H1 (cell line): Measurements from ENCODE around the gene PLA2G10. TPM values are rescaled to one million over a fixed set of nuclear protein-coding genes. Genes with fewer than 3 reads are reported as not detected.

ENCODE experiments used
- CTCF ChIA-PET: fragments of 300-600 bp; sonication (Branson Sonifier 250); formaldehyde crosslinking; loops from one replicate; lab custom pipeline; 2021; ENCODE audit not compliant: partially characterized antibody; lab: Charles Lee
- POLR2A ChIA-PET: fragments of 300-600 bp; sonication (Branson Sonifier 250); formaldehyde crosslinking; loops from one replicate; lab custom pipeline; 2021; ENCODE audit warnings: inconsistent platforms; ENCODE audit not compliant: partially characterized antibody; lab: Charles Lee
- DNase-seq, 2 experiments: peaks; one replicate each; pipeline versions ENCODE4 v3.0.0 to v3.0.0-alpha.2; 2010 to 2022; ENCODE audit warnings: low spot score in 2 of 2, low read depth in 1 of 2, mixed read lengths in 1 of 2
- FAIRE-seq: peaks from 2 replicates; lab custom pipeline; 2011; peaks lifted over from hg19 to GRCh38; lab: Jason Lieb, UNC
- H2AFZ ChIP-seq: 2 replicates; pipeline ENCODE4 v1.8.1; 2012; ENCODE audit warnings: low read length, inconsistent platforms
- H2AK5ac ChIP-seq: 2 replicates; pipeline ENCODE4 v1.6.1; 2013; ENCODE audit warnings: low read depth, low read length
- H2BK120ac ChIP-seq: replicated peaks from 2 replicates; pipeline ENCODE3; 2013; ENCODE audit warnings: low read depth, low read length, inconsistent platforms
- H2BK12ac ChIP-seq: 2 replicates; pipeline ENCODE4 v1.6.1; 2013; ENCODE audit warnings: low read depth, low read length
- H2BK15ac ChIP-seq: 2 replicates; pipeline ENCODE4 v1.6.1; 2013; ENCODE audit warnings: low read length
- H2BK20ac ChIP-seq: 2 replicates; pipeline ENCODE4 v1.6.1; 2013; ENCODE audit warnings: low read length
- H2BK5ac ChIP-seq: 2 replicates; pipeline ENCODE4 v1.6.1; 2013; ENCODE audit warnings: low read depth, low read length
- H3K14ac ChIP-seq: 2 replicates; pipeline ENCODE4 v1.6.1; 2013; ENCODE audit warnings: inconsistent platforms; ENCODE audit not compliant: insufficient read length
- H3K18ac ChIP-seq: 2 replicates; pipeline ENCODE4 v1.6.1; 2013; ENCODE audit warnings: low read length; ENCODE audit errors: extremely low read depth
- H3K23ac ChIP-seq: 2 replicates; pipeline ENCODE4 v1.6.1; 2013; ENCODE audit warnings: inconsistent platforms; ENCODE audit not compliant: insufficient read length
- H3K23me2 ChIP-seq: 2 replicates; pipeline ENCODE4 v1.6.1; 2013; ENCODE audit warnings: low read depth, low read length
- H3K27ac ChIP-seq: 2 replicates; pipeline ENCODE4 v1.6.1; 2011; ENCODE audit warnings: low read depth, low read length, inconsistent platforms
- H3K27me3 ChIP-seq, 4 experiments: replicated peaks in 1 of 4; 1 replicate in 1 of 4; 2 replicates in 3 of 4; pipeline versions ENCODE4 v1.6.1 to v1.8.1; 2011 to 2013; ENCODE audit warnings: low read length in 3 of 4, mild to moderate bottlenecking in 3 of 4, inconsistent platforms in 2 of 4, mixed read lengths in 2 of 4, moderate library complexity in 1 of 4; ENCODE audit not compliant: control insufficient read depth in 3 of 4, insufficient read depth in 3 of 4; ENCODE audit errors: extremely low read depth in 1 of 4
- H3K36me3 ChIP-seq, 4 experiments: 2 replicates each; pipeline versions ENCODE4 v1.6.1 to v1.8.1; 2011 to 2013; ENCODE audit warnings: mild to moderate bottlenecking in 4 of 4, low read length in 3 of 4, moderate library complexity in 2 of 4, control low read depth in 1 of 4, inconsistent platforms in 1 of 4; ENCODE audit not compliant: insufficient read depth in 4 of 4, control insufficient read depth in 2 of 4
- H3K4ac ChIP-seq: replicated peaks from 2 replicates; pipeline ENCODE3; 2013; ENCODE audit warnings: low read length, low read depth, mixed read lengths, inconsistent platforms; ENCODE audit not compliant: insufficient read length
- H3K4me1 ChIP-seq, 4 experiments: replicated peaks in 1 of 4; 1 replicate in 1 of 4; 2 replicates in 3 of 4; pipeline versions ENCODE4 v1.6.1 to v1.8.1; 2011 to 2013; ENCODE audit warnings: low read length in 3 of 4, inconsistent platforms in 2 of 4, mixed read lengths in 1 of 4; ENCODE audit not compliant: insufficient read depth in 4 of 4, control insufficient read depth in 3 of 4
- H3K4me2 ChIP-seq, 2 experiments: 2 replicates each; pipeline versions ENCODE4 v1.6.1 to v1.8.1; 2011 to 2013; ENCODE audit warnings: low read depth in 2 of 2, low read length in 2 of 2, control low read depth in 1 of 2, inconsistent platforms in 1 of 2, mild to moderate bottlenecking in 1 of 2; ENCODE audit not compliant: insufficient read depth in 1 of 2
- H3K4me3 ChIP-seq, 4 experiments: fragments of 200-600, 300-600 bp in 1 of 4; sonication (generic), shearing (Covaris generic), sonication (Bioruptor Twin) in 1 of 4; 2 replicates each; pipeline versions ENCODE4 v1.5.1 to v1.8.1; 2011 to 2016; ENCODE audit warnings: low read length in 4 of 4, low read depth in 3 of 4, control low read depth in 2 of 4, inconsistent platforms in 2 of 4, mild to moderate bottlenecking in 2 of 4, mixed read lengths in 1 of 4, moderate library complexity in 1 of 4; ENCODE audit not compliant: insufficient read depth in 2 of 4; ENCODE audit errors: extremely low read depth in 1 of 4
- H3K56ac ChIP-seq: replicated peaks from 2 replicates; pipeline ENCODE3; 2013; ENCODE audit warnings: low read depth, mild to moderate bottlenecking, mixed read lengths, low read length, inconsistent platforms; ENCODE audit not compliant: insufficient read length
- H3K79me1 ChIP-seq: 2 replicates; pipeline ENCODE4 v1.6.1; 2013; ENCODE audit warnings: low read depth, low read length, control low read depth
- H3K79me2 ChIP-seq, 2 experiments: 2 replicates each; pipeline versions ENCODE4 v1.6.1 to v1.8.1; 2012 to 2013; ENCODE audit warnings: low read length in 2 of 2, mild to moderate bottlenecking in 2 of 2, inconsistent platforms in 1 of 2; ENCODE audit not compliant: insufficient read depth in 2 of 2, control insufficient read depth in 1 of 2
- H3K9ac ChIP-seq, 4 experiments: replicated peaks in 1 of 4; 1 replicate in 1 of 4; 2 replicates in 3 of 4; pipeline versions ENCODE4 v1.6.1 to v1.8.1; 2011 to 2013; ENCODE audit warnings: low read depth in 3 of 4, low read length in 3 of 4, control low read depth in 2 of 4, mild to moderate bottlenecking in 2 of 4, moderate library complexity in 2 of 4, inconsistent platforms in 1 of 4; ENCODE audit errors: extremely low read depth in 1 of 4
- H3K9me3 ChIP-seq, 2 experiments: 2 replicates each; pipeline versions ENCODE4 v1.6.1 to v1.8.1; 2012 to 2013; ENCODE audit warnings: mild to moderate bottlenecking in 2 of 2, moderate library complexity in 2 of 2, control low read depth in 1 of 2, inconsistent platforms in 1 of 2, low read depth in 1 of 2, low read length in 1 of 2, mixed read lengths in 1 of 2; ENCODE audit not compliant: insufficient read depth in 2 of 2
- H4K20me1 ChIP-seq, 2 experiments: replicated peaks in 1 of 2; 2 replicates each; pipeline versions ENCODE3 to v1.8.1; 2011 to 2013; ENCODE audit warnings: inconsistent platforms in 2 of 2, low read length in 2 of 2, mild to moderate bottlenecking in 1 of 2; ENCODE audit not compliant: insufficient read depth in 2 of 2, control insufficient read depth in 1 of 2
- H4K5ac ChIP-seq: 2 replicates; pipeline ENCODE4 v1.6.1; 2013; ENCODE audit warnings: low read length, low read depth, mixed read lengths, inconsistent platforms; ENCODE audit not compliant: insufficient read length
- H4K8ac ChIP-seq: 2 replicates; pipeline ENCODE4 v1.8.0; 2013; ENCODE audit warnings: mild to moderate bottlenecking, moderate library complexity, low read length, inconsistent platforms; ENCODE audit not compliant: insufficient read depth; ENCODE audit errors: extremely low read depth
- H4K91ac ChIP-seq: replicated peaks from 2 replicates; pipeline ENCODE3; 2013; ENCODE audit warnings: low read length, mixed read lengths, inconsistent platforms; ENCODE audit not compliant: insufficient read length
- POLR2AphosphoS5 ChIP-seq: IDR thresholded peaks from 2 replicates; pipeline ENCODE4 v1.6.1; 2011; ENCODE audit warnings: low read depth, low read length
- USF2 ChIP-seq: IDR thresholded peaks from 2 replicates; pipeline ENCODE4 v1.6.1; 2011; ENCODE audit warnings: low read length, improper control_type of control experiment
- WGBS, 2 experiments: shearing (Covaris generic) in 1 of 2; methylation state at CpG; one replicate each; pipeline versions ENCODE4 v1.1.6 to v1.1.7; 2013 to 2015; ENCODE audit warnings: low lambda C conversion rate in 2 of 2, mixed read lengths in 2 of 2, inconsistent platforms in 1 of 2, low coverage in 1 of 2, missing lambda C conversion rate in 1 of 2; ENCODE audit not compliant: insufficient replicate concordance in 2 of 2, insufficient coverage in 1 of 2, insufficient read length in 1 of 2; ENCODE audit errors: extremely low coverage in 1 of 2, missing lambda C conversion rate in 1 of 2; 5-methylcytosine and 5-hydroxymethylcytosine counted together
- polyA plus RNA-seq, 7 experiments: library from polyadenylated mRNA; depleted of rRNA in 3 of 7; stranded (reverse) in 5 of 7; unstranded in 2 of 7; fragments of >200 nt in 5 of 7; fragments of 200-250 nt in 2 of 7; gene quantifications; 1 replicate in 5 of 7; 2 replicates in 1 of 7; 4 replicates in 1 of 7; pipeline versions ENCODE4 v1.2.1 to v1.2.3, GENCODE V29; 2011 to 2013; ENCODE audit warnings: missing spikeins in 2 of 7, mixed read lengths in 2 of 7
- total RNA-seq: library from RNA; stranded (reverse); fragmentation: NEBNext Ultra II Directional; extraction: Animal tissue kit (Norgen Biotek cat#: 25700); gene quantifications from 2 replicates; pipeline ENCODE4 v1.2.1, GENCODE V29; 2021

PLA2G10 gene
- total and polyA plus RNA-seq, 2 of the 8 experiments (the other 6 are each of a cell fraction or from before 2014, with no cell fraction given) = 0.60 to 2.2 TPM

GRCh38 chr16:14649816-14650215 lies 44.3 kb downstream of the PLA2G10 start:
- no peak overlapping the region for H3K27ac ChIP-seq
- H4K8ac ChIP-seq = no peak overlapping the region
- TF ChIP-seq POLR2AphosphoS5 (no peak), USF2 (no peak)
- TF ChIP-seq, all 59 proteins: peak for 0
- Histone ChIP-seq H2BK12ac (no peak overlapping the region), H3K4ac (no peak overlapping the region), H2AK5ac (no peak overlapping the region), H2BK20ac (no peak overlapping the region), H3K9me3 (no peaks in the 10 kb centered on the region), H3K56ac (no peak overlapping the region), H3K23ac (no peak overlapping the region), H2AFZ (no peak overlapping the region), H4K5ac (no peak overlapping the region), H3K4me3 (no peak overlapping the region), H4K91ac (no peak overlapping the region), H3K79me2 (peaks cover 0 to 9% of the 10 kb centered on the region in 2 experiments; a peak in 2 of 4 replicates), H2BK15ac (no peak overlapping the region), H3K9ac (no peak overlapping the region), H4K20me1 (peaks cover 0 to 1% of the 10 kb centered on the region in 2 experiments), H2BK120ac (no peak overlapping the region), H3K14ac (no peak overlapping the region), H2BK5ac (no peak overlapping the region), H3K4me2 (no peak overlapping the region), H3K27me3 (no peaks in the 10 kb centered on the region), H3K79me1 (no peaks in the 10 kb centered on the region), H3K4me1 (no peaks in the 10 kb centered on the region), H3K23me2 (no peaks in the 10 kb centered on the region), H3K36me3 (peaks cover 29 to 88% (median 55%) of the 10 kb centered on the region in 4 experiments), H3K18ac (no peak overlapping the region)
- ChIA-PET POLR2A (interaction anchor here (1.3 to 2.7 kb wide), 4 partner anchors 9 to 50 kb away, joined by 4 to 18 read pairs (median 5); no protein-coding TSS in a partner anchor), CTCF (interaction anchor here (0.6 kb wide), 1 partner anchor 9 kb away, joined by 5 read pairs; no protein-coding TSS in a partner anchor)
- no peak for DNase-seq
- FAIRE-seq = no peak
- WGBS, 2 experiments = 95% methylated on average over 10 of the region's 10 CpGs; no CpG with 5 or more reads in 1 of the 2 experiments
